Stimulated activated CD4-positive, alpha-beta T cell treated with anti-CD3 and anti-CD28 coated beads, Interleukin-4, amount 100 ng/mL, for 1 hour (primary cell): ENCODE results near the gene SRY.
"Not testable (repeated sequence)": the region's sequence is repeated elsewhere in the genome, so short reads cannot be mapped to it uniquely, and the experiment has no call there.

Experiments
- DNase-seq: peaks from one replicate; pipeline ENCODE4 v3.0.0-alpha.2; 2020

SRY gene

DNA sequence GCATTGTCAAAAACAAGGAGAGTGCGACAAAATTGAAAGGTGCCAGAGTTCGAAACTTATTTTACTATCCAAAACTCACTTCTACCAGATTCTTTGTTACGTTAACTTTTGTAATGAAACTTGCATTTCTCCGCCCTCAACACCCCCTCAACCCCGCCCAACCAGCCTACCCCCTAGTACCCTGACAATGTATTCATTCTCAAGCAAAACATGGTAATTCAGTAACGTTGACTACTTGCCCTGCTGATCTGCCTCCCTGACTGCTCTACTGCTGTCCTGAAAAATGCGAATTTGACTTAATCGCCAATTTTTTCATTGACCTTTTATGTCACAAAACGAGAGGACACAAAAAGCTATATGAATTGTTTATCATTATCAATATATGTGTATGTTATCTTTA, at the start of gene SRY:
SRY (minus strand) TSS at position 83 of the 400 bp plus-strand sequence; CDS start at position 4, 79 bp downstream.
- DNase-seq: no peak

DNA sequence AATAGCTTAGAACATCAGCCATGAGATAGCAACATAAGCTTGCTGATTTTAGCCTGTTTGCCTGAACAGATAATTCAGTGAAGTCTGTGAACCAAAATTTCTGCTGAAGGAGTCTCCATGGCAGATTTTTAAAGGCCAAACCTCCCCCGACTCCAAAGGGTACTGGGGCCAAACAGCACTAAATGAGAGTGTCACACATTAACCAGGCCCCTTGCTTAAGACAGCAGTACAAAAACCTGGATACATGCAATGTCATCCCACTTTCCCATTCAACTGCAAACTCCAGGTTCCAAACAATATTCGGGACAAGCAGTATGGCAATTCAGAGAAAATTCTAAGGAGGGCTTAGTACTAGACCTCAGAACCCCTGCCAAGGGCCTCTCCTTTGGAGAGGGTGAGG, 49.6 kb upstream of the SRY start:
- DNase-seq: no peak

DNA sequence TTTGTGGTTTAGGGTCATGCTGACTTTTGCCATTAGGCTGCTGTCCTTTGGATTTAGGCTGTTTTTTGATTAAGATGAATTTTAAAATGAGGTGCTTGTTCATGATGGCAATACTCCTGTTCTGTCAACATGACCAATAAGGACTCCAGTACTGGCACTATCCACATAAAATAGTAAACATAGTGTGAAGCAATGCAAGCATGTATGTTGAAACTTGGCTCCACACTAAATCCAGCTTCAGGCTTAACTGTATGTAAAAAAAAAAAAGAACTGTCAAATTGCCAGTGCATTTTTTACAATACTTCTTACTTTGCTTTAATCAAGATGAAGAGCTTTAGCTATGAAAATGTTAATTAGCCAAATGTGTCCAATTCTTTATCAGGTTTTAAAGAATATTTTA, 47.7 kb upstream of the SRY start:
- DNase-seq: no peak

DNA sequence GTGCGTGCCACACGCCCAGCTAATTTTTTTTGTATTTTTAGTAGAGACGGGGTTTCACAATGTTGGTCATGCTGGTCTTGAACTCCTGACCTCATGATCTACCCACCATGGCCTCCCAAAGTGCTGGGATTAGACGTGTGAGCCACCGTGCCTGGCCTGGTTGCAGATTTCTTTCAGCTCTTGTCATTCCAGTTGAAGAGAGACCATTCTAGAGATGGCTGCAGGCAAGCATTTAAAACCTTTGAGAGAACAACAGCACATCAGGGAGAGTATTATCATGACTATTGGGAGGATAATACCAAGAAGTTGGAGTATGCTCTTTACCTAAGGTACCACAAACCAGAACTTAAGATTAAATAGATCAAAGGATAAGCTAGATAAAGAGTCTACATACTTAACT, 41.0 kb upstream of the SRY start:
- no peak for DNase-seq

DNA sequence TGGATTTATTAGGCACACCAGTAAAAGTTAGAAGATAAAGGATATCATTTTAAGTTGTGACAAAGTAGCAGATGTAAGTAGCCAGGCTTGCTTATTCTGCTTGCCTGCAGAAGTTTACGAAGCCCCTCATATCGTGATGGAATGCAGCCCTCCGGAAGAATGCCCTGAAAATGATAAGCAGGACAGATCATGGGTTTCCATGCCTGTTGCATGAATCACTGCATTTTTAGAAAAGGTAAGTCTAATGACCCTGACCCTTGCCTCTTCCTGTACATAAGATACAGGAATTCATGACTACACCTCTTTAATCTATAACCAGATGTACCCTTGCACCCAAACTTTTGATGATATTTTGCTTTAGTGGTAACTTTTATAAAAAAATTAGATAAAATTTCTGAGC, 37.0 kb upstream of the SRY start:
- DNase-seq: no peak

DNA sequence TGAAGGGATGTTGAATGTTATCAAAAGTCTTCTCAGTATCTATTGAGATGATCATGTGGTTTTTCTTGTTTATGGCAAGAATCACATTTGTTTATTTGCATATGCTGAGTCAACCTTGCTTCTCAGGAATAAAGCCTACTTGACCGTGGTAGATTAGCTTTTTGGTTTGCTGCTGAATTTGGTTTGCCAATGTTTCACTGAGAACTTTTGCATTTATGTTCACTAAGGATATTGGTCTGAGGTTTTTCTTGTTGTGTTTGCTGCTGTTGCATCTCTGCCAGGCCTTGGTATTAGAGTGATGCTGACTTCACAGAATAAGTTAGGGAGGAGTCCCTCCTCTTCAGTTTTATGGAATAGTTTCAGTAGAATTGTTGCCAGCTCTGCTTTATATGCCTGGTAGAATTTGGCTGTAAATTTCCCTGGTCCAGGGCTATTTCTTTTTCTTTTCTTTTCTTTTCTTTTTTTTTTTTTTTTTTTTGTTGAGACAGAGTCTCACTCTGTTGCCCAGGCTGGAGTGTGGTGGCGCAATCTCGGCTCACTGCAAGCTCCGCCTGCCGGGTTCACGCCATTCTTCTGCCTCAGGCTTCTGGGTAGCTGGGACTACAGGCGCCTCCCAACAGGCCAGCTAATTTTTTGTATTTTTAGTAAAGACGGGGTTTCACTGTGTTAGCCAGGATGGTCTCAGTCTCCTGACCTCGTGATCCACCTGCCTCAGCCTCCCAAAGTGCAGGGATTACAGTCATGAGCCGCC, 29.8 kb upstream of the SRY start:
- DNase-seq: not testable (repeated sequence)

DNA sequence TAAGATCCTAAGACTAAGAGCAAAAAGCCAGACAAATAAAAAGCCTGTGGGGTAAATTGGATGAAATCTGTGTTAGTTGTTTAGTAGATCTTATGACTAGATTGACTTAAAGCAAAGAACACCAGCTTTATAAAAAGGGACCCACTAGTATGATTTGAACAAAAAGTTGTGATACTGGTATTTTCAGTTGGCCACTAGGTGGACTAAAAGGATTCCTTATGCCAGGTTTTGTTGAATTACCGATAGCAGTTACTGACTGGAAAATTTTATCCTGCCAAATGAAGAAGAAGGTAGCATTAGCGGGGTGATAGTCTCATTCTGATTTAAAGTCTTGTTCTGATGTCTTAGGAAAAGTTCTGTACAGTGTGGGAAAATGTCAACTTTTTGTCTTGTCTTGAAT, 12.8 kb upstream of the SRY start:
- no peak for DNase-seq

DNA sequence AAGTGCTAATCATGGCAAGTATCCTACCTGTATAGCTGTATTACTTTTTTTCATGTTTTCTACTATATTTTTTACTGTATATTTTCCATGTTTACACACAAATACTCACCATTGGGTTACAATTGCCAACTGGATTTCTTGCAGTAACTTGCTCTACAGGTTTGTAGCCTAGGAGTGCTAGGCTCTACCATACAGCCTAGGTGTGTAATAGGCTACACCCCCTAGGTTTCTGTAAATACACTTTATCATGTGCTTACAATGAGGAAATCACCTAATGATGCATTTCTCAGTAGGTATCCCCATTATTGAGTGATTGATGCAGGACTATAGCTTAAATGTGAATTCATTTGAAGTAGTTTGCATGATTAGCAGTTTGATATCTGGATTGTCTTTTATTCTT, 10.5 kb upstream of the SRY start:
- DNase-seq: no peak

DNA sequence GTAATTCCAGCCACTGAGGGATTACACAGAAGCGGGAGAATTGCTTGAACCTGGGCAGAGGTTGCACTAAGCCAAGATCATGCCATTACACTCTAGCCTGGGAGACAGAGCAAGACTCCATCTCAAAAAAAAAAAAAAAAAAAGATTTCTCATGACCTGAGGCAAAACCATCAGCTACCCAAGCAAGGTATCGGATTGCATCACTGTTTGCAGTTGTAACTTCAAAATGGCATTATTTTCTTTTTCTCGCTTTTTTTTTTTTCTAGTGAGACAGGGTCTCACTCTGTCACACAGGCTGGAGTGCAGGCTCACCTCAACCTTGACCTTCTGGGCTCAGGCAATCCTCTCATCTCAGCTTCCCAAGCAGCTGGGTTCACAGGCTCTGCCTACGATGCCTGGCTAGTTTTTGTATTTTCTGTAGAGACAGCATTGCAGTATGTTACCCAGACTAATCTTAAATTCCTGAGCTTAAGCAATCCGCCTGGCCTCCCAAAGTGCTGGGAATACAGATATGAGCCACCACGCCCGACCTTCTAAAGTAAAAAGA, 9.6 kb upstream of the SRY start:
- no peak for DNase-seq

DNA sequence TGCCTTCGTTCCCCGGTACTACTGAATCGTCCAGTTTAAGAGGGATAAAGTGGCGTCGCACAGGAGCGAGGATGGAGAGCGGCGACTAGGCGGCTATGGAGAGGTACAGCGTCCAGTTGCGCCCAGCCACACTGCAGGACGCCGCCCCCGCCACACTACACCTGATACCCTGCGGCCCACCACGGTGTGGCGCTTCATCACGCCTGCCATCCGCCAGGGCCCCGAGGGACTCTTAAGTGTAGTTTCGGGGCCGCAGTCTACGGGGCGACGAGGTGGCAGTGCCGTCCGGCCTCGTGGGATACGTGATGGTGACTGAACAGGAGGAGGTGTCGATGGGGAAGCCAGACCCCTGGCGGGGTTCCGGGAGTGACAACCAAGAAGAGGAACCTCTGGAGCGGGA, 2.3 kb upstream of the SRY start:
- DNase-seq: no peak

DNA sequence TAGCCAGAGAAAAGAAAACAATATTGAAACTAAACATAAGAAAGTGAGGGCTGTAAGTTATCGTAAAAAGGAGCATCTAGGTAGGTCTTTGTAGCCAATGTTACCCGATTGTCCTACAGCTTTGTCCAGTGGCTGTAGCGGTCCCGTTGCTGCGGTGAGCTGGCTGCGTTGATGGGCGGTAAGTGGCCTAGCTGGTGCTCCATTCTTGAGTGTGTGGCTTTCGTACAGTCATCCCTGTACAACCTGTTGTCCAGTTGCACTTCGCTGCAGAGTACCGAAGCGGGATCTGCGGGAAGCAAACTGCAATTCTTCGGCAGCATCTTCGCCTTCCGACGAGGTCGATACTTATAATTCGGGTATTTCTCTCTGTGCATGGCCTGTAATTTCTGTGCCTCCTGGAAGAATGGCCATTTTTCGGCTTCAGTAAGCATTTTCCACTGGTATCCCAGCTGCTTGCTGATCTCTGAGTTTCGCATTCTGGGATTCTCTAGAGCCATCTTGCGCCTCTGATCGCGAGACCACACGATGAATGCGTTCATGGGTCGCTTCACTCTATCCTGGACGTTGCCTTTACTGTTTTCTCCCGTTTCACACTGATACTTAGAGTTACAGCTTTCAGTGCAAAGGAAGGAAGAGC, 488 bp downstream of the SRY start:
- DNase-seq: no peak
